T follicular helper cell (primary cell): ENCODE data around the gene ABCB8.
"Not testable (repeated sequence)": the region's sequence is repeated elsewhere in the genome, so short reads cannot be mapped to it uniquely, and the experiment has no call there.

Source experiments
- DNase-seq: peaks from one replicate; pipeline ENCODE4 v3.0.0-alpha.2; 2020; ENCODE audit warnings: low read depth

ABCB8 gene

DNA sequence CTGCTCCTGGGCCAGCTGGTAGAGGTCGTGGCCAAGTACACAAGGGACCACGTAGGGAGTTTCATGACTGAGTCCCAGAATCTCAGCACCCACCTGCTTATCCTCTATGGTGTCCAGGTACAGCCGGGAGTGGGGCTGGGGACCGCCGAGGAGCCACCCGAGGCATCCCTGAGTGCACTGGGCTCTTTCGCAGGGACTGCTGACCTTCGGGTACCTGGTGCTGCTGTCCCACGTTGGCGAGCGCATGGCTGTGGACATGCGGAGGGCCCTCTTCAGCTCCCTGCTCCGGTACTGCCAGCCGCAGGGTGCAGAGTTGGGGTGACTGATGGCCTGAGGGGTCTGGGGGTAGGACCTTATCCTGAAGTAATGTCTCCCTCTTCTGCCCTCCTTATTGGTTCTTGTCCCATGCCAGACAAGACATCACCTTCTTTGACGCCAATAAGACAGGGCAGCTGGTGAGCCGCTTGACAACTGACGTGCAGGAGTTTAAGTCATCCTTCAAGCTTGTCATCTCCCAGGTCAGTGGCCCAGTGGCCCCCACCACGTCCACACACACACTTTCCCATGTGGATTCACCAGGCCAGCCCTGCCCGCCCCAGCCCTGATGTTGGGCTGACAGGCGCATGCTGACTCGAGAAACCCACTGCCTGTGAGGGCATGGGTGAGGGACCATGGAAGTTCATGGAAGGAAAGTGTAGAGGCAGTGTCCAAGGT is 6.2 kb downstream of the ABCB8 start:
- DNase-seq: no peak

DNA sequence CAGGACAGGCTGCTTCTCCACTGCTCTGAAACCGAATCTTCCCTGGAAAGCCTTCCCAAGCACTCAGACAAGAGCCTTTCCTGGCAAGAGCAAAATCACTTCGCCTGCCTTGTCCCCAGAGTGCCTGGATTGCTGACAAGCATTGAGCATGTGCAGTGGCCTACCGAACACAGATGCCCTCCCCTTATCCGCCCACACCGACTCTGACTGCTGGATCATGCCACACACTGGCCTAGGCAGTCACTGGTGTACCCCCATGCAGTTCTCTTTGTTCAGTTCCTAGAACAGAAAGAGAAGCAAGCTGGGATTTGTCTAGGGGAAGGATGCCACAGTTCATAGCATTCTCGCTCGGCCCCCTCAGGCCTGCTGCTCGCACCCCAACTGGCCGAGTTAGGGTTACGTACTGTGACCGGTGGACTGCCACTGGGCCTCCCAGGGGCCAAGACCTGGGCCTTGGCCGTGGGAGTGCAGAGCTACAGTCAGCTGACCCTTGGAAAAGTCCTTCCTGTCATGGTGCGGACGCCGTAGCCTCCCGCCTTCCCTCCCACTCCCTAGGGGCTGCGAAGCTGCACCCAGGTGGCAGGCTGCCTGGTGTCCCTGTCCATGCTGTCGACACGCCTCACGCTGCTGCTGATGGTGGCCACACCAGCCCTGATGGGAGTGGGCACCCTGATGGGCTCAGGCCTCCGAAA is 6.9 kb downstream of the ABCB8 start:
- DNase-seq: no peak

DNA sequence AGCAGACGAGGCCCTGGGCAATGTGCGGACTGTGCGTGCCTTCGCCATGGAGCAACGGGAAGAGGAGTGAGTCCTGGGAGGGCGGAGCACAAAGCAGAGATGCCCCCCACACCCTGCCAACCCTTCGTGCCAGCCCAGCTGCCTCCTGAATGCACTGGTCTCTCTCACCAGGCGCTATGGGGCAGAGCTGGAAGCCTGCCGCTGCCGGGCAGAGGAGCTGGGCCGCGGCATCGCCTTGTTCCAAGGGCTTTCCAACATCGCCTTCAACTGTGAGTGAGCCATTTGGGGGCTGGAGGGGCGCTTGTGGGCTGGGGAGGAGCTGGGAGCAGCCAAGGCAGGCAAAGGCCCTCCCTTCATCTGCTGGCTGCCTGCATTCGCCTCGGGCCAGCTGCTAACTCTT is 7.7 kb downstream of the ABCB8 start:
- DNase-seq: no peak

DNA sequence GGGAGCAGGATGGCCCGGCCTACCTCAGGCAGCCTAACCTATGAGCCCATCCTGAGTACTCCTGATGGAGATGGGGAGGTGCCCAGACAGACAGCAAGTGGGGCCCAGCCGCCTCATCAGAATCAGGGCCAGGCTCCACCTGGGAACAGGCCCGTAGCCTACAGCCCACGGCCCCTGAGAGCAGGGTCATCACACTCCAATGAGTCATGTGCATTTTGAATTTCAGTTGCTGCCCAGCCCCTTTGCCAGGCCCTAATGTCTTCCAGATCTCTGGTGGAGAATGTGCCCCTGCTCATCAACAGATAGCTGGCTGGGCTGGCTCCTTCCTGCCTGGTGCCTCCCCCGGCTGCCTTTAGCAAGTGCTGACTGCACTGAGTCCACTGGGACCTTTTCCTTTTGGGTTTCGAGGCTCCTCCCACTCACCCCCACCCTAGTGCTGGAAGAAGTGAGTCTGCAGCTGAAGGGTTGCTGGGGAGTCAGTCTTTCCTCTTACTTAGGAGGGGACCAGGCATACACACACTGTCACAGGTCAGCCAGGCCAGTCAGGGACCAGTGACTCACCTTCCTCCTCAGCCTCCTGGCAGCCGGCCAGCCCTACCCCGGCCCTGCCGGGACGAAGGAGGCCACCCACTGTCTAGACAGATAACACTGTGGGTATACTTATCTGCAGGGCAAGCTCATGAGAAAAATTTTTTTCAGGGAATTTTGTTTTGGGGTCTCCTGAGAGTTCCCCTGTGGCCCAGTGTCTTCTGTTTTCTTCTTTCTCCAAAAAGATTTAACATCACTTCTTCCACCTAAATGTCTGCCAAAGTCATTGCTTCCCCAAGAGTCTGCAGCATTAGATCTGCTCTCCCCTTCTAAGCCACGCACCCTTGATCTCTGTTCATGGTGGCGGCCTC is 10.9 kb downstream of the ABCB8 start:
- DNase-seq: no peak

DNA sequence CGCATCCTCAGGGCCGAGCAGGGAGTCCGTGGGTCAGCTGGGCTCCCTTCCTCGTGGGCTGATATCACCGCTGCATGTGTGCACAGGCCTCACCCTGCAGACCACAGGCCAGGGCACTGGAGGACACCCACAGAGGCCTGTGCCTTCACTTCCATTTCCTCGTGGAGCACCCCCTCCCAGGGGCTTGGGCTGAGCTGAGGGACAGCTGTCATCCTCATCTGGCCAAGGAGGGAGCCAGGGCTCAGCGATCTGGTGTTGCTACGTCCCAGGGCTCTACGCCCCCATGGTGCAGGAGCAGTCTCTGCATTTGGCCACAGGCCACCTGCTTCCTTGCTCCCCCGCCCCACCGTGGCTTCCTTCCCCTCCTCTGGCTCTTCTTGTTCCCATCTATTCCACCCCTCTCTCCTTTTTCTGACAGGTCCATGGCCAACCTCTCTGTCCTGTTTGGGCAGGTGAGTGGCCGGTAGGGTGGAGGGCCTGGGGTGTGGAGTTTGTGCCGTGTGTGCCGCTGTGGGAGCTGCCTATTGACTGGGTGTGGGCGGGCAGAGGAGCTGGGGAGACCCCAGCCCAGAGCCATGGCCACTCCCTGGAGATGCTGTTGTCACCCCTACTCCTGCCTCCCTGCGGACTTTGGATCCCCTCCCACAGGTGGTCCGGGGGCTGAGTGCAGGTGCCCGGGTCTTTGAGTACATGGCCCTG is 11.7 kb downstream of the ABCB8 start:
- DNase-seq: no peak

DNA sequence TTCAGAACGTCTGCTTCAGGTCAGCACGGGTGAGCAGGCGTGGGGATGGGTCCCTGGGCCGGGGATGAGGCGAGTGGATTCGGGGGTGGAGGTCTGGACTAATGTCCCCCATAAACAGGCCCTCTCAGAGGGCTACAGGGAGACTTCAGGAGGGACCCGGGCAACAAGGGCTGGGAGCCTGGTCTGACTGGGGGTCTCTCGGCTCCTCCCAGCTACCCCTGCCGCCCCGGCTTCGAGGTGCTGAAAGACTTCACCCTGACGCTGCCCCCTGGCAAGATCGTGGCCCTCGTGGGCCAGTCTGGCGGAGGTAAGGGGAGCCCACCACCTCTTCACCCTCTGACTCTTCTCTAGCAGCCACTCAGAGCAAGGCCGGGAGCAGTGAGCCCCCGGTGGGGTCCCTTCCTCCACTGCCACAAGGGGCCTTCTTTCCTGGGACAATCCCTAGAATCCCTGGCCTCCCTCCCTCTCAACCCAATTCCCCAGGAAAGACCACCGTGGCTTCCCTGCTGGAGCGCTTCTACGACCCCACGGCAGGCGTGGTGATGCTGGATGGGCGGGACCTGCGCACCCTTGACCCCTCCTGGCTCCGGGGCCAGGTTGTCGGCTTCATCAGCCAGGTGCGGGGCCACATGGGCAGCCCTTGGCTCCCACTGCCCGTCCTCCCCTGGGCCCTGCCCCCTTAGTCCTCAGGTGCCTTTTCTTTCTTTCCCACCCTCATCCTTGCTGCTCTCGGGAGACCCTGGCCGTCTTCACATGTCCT is 12.5 kb downstream of the ABCB8 start:
- no peak for DNase-seq

DNA sequence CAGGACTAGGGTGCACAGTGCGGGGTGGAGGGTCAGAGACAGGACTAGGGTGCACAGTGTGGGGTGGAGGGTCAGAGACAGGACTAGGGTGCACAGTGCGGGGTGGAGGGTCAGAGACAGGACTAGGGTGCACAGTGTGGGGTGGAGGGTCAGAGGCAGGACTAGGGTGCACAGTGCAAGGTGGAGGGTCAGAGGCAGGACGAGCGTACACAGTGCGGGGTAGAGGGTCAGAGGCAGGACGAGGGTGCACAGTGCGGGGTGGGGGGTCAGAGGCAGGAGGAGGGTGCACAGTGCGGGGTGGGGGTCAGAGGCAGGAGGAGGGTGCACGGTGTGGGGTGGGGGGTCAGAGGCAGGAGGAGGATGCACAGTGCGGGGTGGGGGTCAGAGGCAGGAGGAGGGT is 15.2 kb downstream of the ABCB8 start:
- not testable (repeated sequence) for DNase-seq

DNA sequence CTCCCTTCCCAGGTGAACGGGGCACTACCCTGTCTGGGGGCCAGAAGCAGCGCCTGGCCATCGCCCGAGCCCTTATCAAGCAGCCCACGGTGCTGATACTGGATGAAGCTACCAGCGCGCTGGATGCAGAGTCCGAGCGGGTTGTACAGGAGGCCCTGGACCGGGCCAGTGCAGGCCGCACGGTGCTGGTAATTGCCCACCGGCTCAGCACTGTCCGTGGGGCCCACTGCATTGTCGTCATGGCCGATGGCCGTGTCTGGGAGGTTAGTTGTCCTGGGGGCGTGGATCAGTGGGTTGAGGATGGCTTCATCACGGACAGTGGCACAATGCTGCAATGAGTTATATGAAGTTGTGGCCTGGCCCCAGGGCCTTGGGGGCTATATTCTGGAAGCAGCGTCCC is 15.7 kb downstream of the ABCB8 start:
- no peak for DNase-seq

DNA sequence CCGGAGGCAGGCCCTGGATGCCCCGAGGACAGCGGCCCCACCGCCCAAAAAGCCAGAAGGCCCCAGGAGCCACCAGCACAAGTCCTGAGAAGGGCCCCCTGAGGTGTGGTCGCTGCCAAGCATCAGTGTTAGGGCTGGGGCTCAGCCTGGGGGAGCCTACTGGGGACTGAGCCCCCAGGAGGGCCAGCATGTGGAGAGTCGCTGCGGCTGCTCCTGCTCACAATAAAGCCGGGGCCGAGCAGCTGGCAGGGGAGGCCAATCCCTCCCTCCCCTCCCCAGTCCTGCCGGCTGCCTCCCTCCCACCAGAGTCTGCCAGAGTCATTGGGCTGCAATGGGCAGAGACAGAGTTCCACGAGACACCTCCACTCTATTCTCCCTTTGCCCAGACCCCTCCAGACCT is 17.0 kb downstream of the ABCB8 start:
- DNase-seq: no peak

DNA sequence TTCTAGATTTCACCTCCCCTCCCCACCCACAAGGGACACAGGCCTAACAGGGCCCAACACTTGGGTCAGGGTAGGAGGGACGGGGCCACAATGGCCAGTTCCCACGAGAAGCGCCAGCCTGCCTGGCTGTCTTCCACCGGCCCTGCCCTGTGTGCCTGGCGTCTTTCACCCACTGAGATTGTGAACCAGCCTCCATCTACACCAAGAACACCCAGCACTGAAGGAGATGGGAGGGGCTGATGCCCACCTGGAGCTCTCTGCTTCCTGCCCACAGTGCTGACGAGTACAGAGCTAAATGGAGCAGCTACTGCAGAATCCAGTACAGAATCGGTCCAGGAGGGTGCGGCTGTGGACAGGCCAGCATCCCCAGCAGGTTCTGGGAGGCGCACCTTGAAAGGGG is 17.7 kb downstream of the ABCB8 start:
- no peak for DNase-seq

DNA sequence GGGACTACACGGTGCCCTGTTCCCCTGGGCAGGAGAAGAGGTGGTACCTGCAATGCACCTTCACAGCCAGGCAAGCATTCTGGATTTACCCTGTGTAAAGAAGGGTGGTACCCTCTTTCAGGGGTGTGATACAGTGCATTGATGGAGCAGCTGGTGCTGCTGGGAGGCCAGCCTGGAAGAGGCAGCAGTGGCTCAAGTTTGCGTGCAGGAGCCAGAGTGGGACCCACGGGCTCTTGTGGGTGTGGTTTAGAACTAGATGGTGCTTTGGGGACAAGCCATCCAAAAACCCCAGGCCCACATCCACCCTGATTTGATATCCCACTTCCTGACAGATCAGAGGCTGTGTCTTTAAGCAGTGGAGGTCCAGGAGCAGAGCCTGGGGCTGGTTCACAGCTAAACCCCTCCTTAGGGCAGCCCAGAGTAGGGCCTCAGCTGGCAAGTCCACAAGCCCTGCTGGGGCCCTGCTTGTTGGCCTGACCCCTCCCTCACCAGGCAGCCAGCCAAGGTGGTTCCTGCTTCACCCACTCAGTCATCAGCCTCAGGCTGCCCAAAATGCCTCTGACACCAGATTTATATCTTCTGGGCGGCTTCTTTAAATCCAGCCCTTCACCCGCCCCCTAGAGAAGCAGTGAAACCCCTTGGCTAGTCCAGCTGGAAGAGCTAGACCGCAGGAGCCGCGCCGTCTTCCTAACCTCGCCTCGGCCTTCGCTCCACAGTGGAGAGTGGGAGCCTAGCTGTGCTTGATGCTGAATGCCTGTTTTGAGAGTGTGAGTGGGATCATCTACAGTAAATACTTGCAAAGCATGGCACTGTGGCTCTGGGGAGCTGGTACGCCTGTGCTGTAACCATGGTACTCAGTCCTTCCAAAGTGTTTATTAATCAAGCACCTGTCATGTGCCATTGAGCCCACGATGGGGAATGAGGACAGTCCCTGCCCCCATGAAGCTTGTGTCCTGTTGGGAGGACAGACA is 18.6 kb downstream of the ABCB8 start:
- DNase-seq: no peak

DNA sequence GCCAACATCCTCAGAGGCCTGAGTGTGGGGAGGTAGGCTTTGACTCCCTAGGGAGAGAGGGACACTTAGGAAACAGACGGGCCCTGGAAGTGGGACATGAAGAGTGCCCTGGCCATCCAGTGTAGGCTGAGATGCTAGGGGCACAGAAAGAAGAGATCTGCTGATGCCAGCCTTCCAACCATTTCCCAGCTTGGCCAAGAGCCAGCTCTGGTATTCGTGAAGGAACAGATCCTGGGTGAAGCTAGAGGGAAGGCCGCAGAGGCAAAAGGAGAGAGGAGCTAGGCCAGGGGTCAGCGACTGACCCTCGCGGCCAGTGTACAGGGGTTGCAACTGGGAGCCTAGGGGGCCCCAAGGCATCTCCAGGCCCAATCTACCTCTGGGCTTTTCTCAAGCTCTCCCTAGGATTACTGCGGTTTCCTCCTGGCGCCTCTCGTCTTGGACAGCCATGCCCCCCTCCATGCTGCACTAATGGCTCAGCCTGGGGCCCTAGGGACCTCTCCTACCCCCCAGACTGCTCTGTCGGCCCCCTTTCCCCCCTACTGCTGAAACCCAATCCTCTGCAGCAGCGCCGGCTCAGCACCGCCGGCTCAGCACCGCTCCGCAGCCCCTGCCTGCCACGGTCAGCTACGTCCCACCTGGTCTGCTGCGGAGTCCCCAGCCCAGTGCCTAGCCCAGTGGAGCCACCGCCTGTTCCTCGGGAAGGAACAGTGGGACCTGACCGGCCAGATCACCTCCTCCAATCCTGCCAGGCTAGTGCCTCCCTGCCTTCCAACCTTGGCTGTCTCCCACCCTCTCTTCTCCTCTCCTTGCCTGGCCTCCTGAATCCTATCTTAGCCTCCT is 19.9 kb downstream of the ABCB8 start, which contains the start of gene ASIC3:
TSS of gene ASIC3 (plus strand) at position 556 of the 840 bp plus-strand sequence. CDS start 355 bp downstream, outside the sequence.
- no peak for DNase-seq

DNA sequence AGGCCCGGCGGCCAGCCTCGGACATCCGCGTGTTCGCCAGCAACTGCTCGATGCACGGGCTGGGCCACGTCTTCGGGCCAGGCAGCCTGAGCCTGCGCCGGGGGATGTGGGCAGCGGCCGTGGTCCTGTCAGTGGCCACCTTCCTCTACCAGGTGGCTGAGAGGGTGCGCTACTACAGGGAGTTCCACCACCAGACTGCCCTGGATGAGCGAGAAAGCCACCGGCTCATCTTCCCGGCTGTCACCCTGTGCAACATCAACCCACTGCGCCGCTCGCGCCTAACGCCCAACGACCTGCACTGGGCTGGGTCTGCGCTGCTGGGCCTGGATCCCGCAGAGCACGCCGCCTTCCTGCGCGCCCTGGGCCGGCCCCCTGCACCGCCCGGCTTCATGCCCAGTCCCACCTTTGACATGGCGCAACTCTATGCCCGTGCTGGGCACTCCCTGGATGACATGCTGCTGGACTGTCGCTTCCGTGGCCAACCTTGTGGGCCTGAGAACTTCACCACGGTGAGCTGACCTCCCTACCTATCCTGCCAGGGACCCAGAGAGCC is 20.7 kb downstream of the ABCB8 start:
- no peak for DNase-seq

DNA sequence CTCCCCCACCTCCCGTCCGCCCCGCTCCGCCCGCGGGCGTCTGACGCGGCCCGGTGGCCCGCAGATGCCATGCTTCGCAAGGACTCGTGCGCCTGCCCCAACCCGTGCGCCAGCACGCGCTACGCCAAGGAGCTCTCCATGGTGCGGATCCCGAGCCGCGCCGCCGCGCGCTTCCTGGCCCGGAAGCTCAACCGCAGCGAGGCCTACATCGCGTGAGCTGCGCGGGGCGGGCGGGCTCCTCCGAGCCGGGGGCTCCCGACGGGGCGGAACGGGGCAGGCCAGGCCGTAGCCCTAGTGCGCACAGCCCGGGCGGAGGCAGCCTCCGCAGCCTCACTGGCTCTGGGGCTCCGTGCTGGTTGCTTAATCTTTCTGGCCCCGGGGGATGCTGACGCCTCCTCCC is 22.9 kb downstream of the ABCB8 start:
- DNase-seq: peak; percentile 49

DNA sequence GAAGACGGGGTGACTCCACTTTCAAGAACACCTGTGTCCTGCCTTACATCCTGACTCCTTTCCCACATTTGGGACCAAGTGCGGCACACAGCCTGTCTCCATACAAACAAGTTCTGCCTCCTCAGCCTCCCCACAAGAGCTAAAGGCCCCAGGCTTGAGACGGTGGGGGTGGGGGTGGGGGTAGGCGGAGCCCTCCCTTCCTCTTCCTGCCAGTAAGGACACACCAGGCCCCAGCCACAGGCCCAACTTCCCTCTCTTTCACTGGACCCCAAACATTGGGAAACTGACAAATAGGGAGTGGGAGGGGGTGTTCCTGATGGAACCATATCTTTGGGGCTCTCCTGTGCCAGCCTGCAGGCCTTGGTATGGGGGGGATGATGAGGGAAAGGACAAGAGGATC is 24.8 kb downstream of the ABCB8 start:
- no peak for DNase-seq

DNA sequence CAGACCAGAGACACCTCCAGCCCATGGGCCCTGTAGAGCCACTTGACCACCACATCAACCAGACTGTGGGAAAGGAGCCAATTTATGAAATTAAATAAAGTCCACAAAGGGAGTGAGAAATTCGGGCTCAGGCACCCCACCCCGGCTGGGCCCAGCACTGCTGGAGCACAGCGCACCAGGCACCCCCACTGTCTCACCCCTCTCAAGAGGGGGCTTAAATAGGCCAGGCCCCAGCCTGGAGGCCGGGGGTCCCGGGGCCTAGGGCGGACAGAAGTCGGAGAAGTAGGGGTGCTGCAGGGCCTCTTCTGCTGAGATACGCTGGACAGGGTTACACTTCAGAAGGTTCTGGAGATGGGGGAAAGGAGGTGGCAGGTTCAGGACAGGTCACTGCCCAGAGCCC is 25.5 kb downstream of the ABCB8 start:
- DNase-seq: no peak

DNA sequence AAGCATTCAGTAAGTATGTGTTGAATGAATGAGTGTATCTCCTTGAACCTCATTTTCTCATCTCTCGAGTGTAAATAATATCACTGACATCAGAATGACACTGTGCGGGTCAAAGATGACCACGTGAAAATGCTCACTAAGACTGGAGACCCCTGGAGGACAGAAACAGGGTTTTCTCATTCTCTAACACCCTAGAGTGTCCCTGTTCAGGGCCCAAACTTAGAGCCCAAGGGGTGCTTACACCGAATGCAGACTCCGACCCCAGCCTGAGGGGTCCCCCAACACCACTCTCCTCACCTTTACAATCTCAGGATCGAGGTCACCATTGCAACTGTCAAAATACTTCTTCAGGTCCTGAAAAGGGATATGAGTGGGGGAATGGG is 28.0 kb downstream of the ABCB8 start:
- DNase-seq: no peak

DNA sequence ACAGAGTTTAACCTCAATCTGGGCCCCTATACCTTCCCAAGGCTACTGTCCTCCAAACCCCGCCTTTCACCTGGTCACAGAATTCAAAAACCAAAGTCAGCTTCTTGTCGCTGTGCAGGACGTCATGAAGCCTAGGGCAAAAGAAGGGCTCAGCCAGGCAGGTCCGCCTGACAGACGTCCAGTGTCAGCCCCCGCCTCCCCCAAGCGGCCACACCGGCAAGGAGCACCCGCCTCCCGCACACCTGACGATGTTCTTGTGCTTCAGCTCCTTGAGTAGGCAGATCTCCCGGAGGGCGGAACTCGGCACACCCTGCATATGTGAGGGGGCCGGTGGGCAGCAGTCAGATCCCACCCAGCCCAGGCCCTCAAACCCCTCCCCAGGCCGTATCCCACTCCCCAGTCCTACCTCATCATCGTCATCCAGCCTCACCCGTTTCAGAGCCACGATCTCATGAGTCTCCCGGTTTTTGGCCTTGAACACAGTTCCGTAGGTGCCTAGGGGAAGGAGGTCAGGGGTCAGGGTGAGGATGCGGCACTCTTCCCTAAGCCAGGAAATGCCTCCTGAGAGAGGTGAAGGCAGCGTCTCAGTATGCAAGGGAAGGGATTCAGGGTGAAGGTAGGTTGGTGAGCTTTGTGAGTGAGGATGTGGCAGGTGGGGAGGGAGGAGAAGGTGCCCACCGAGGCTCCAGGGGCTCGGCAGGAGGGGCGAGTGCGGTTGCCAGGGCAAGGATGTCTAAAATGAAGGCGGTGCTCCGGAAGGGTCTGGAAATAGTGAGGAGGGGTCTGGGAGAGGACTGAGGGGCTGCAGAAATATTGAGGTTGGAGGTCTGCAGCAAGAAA is 28.6 kb downstream of the ABCB8 start:
- no peak for DNase-seq
